Keratinocyte (primary cell): Measurements from ENCODE around the gene PCDHA2.

Source experiments
- CTCF ChIP-seq, 3 experiments: IDR thresholded peaks in 1 of 3; conservative IDR thresholded peaks in 1 of 3; optimal IDR thresholded peaks in 1 of 3; 2 replicates in 2 of 3; 3 replicates in 1 of 3; pipeline versions ENCODE3 to v1.5.1; 2011; ENCODE audit warnings: low read length in 3 of 3, mild to moderate bottlenecking in 3 of 3, moderate library complexity in 2 of 3, control low read depth in 1 of 3, inconsistent platforms in 1 of 3; ENCODE audit not compliant: insufficient read depth in 2 of 3; ENCODE audit errors: extremely low read depth in 1 of 3
- EZH2 ChIP-seq: IDR thresholded peaks from one replicate; pipeline ENCODE4 v1.6.1; 2012; ENCODE audit warnings: inconsistent platforms, mild to moderate bottlenecking, low read length, moderate library complexity

- TF ChIP-seq EZH2 (no peak), CTCF (optimal IDR thresholded peaks at IDR 0.05 in 1 of 3, IDR thresholded peaks at IDR 0.05 in 1 of 3, conservative IDR thresholded peaks at IDR 0.05 in 1 of 3; ENCODE audit: extremely low read depth in 1 of 3, insufficient read depth in 2 of 3, low read length in 3 of 3) (no peak)
Observed at GRCh38 chr5:140795259-140795641, 598 bp downstream of the PCDHA2 start.
